IPS DF 4.7 (cell line): ENCODE data around the gene RNGTT.
"Not testable (repeated sequence)": the region's sequence is repeated elsewhere in the genome, so short reads cannot be mapped to it uniquely, and the experiment has no call there.

Source experiments
- DNase-seq: peaks from one replicate; pipeline ENCODE4 v3.0.0-alpha.2; 2013; ENCODE audit warnings: low spot score; ENCODE audit errors: extremely low read depth

The RNGTT gene

GRCh38 chr6:88867841-88868731 is 95.3 kb downstream of the RNGTT start:
- DNase-seq, result no peak

GRCh38 chr6:88866856-88867255 is 96.6 kb downstream of the RNGTT start:
- no peak for DNase-seq

- DNase-seq, result no peak
These were observed 98.1 kb downstream of the RNGTT start for GRCh38 chr6:88865275-88865674.

- no peak for DNase-seq
These were observed 98.9 kb downstream of the RNGTT start for GRCh38 chr6:88864359-88865054.

GRCh38 chr6:88860310-88860709 is 103.1 kb downstream of the RNGTT start:
- no peak for DNase-seq

- no peak for DNase-seq
These were observed 105.0 kb downstream of the RNGTT start for GRCh38 chr6:88858455-88858854.

GRCh38 chr6:88856566-88856965 is 106.9 kb downstream of the RNGTT start:
- DNase-seq, result no peak

- no peak for DNase-seq
These were observed 107.8 kb downstream of the RNGTT start for GRCh38 chr6:88855541-88856147.

GRCh38 chr6:88852775-88853174 is 110.6 kb downstream of the RNGTT start:
- DNase-seq, result no peak

- no peak for DNase-seq
These were observed 111.4 kb downstream of the RNGTT start for GRCh38 chr6:88852000-88852399.

GRCh38 chr6:88848870-88849269 is 114.5 kb downstream of the RNGTT start:
- no peak for DNase-seq

- no peak for DNase-seq
These were observed 120.4 kb downstream of the RNGTT start for GRCh38 chr6:88843040-88843439.

- DNase-seq, result no peak
These were observed 121.1 kb downstream of the RNGTT start for GRCh38 chr6:88842320-88842719.

GRCh38 chr6:88840796-88841539 is 122.5 kb downstream of the RNGTT start:
- DNase-seq, result no peak

- DNase-seq, result no peak
These were observed 123.1 kb downstream of the RNGTT start for GRCh38 chr6:88840289-88840688.

GRCh38 chr6:88839280-88839679 is 124.1 kb downstream of the RNGTT start:
- DNase-seq, result no peak

GRCh38 chr6:88835210-88835609 is 128.2 kb downstream of the RNGTT start:
- no peak for DNase-seq

- DNase-seq, result not testable (repeated sequence)
These were observed 130.3 kb downstream of the RNGTT start for GRCh38 chr6:88833071-88833470.

- DNase-seq, result not testable (repeated sequence)
These were observed 135.8 kb downstream of the RNGTT start for GRCh38 chr6:88827599-88827998.

- no peak for DNase-seq
These were observed 137.6 kb downstream of the RNGTT start for GRCh38 chr6:88825856-88826255.

GRCh38 chr6:88823998-88824397 is 139.4 kb downstream of the RNGTT start:
- no peak for DNase-seq

- no peak for DNase-seq
These were observed 147.9 kb downstream of the RNGTT start for GRCh38 chr6:88815491-88815890.
